Measurements from ENCODE around the gene CRYGA. TPM values are rescaled to one million over a fixed set of nuclear protein-coding genes. Genes with fewer than 3 reads are reported as not detected.

The CRYGA gene
- total RNA-seq (not detected), polyA plus RNA-seq (not detected), total RNA-seq (not detected)

GRCh38 chr2:208163489-208163888 is at the start of gene CRYGA:
TSS of gene CRYGA (minus strand) at chr2:208163589. CDS start at chr2:208163556, 33 bp downstream.
- no peaks in the 10 kb centered on the region for H3K4me1 ChIP-seq (ENCODE audit: control insufficient read depth in 2 of 2, insufficient read depth in 2 of 2, low read length in 2 of 2)
- H3K4me3 Mint-ChIP-seq, result no peak within 1 kb of the TSS
- no peak within 1 kb of the TSS for H3K27ac Mint-ChIP-seq
- POLR2A ChIA-PET, result no interaction called here
- H3K9me3 Mint-ChIP-seq, result peaks cover 0 to 1% (median 0%) of the 10 kb centered on the region in 11 donors
- CTCF ChIA-PET, result no interaction called here
- no peaks in the 10 kb centered on the region for H3K27me3 ChIP-seq (ENCODE audit: control insufficient read depth in 2 of 2, insufficient read depth in 2 of 2, low read length in 2 of 2)
- DNase-seq, result no peak
- H3K4me1 Mint-ChIP-seq, result no peaks in the 10 kb centered on the region
- H3K36me3 ChIP-seq (ENCODE audit: control insufficient read depth in 2 of 3, insufficient read depth in 3 of 3, low read length in 3 of 3), result no peaks in the 10 kb centered on the region
- ATAC-seq, result no peak
- peaks cover 0 to 11% (median 7%) of the 10 kb centered on the region in 5 donors for H3K27me3 Mint-ChIP-seq
- H3K36me3 Mint-ChIP-seq, result no peaks in the 10 kb centered on the region
- intact Hi-C loops (cut with micrococcal nuclease), result no loop called here
- H3K9me3 ChIP-seq (ENCODE audit: control insufficient read depth in 2 of 3, low read length in 3 of 3), result no peaks in the 10 kb centered on the region
- no peak within 1 kb of the TSS for H3K4me3 ChIP-seq (ENCODE audit: low read length)
- no peak within 1 kb of the TSS for H3K27ac ChIP-seq (ENCODE audit: low read depth, low read length)

GRCh38 chr2:208210688-208211451 is 47.5 kb upstream of the CRYGA start:
- H3K4me1 ChIP-seq (ENCODE audit: control insufficient read depth in 2 of 2, insufficient read depth in 2 of 2, low read length in 2 of 2), result no peaks in the 10 kb centered on the region
- ChIA-PET POLR2A (no interaction called here), CTCF (no interaction called here)
- no peak for ATAC-seq
- Mint-ChIP-seq H3K9me3 (peaks cover 0 to 1% (median 0%) of the 10 kb centered on the region in 11 donors), H3K4me3 (no peak overlapping the region), H3K27ac (no peak overlapping the region), H3K4me1 (peaks cover 0 to 2% (median 0%) of the 10 kb centered on the region in 7 donors), H3K36me3 (no peaks in the 10 kb centered on the region), H3K27me3 (no peaks in the 10 kb centered on the region)
- no peak for DNase-seq
- intact Hi-C loops (cut with micrococcal nuclease), result no loop called here
- no peaks in the 10 kb centered on the region for H3K36me3 ChIP-seq (ENCODE audit: control insufficient read depth in 2 of 3, insufficient read depth in 3 of 3, low read length in 3 of 3)
- H3K27ac ChIP-seq (ENCODE audit: low read depth, low read length), result no peak overlapping the region
- no peaks in the 10 kb centered on the region for H3K9me3 ChIP-seq (ENCODE audit: control insufficient read depth in 2 of 3, low read length in 3 of 3)
- H3K4me3 ChIP-seq (ENCODE audit: low read length), result no peak overlapping the region
- H3K27me3 ChIP-seq (ENCODE audit: control insufficient read depth in 2 of 2, insufficient read depth in 2 of 2, low read length in 2 of 2), result no peaks in the 10 kb centered on the region

GRCh38 chr2:208208335-208209085 is 45.1 kb upstream of the CRYGA start:
- Histone ChIP-seq H3K9me3 (ENCODE audit: control insufficient read depth in 2 of 3, low read length in 3 of 3) (no peaks in the 10 kb centered on the region), H3K4me3 (ENCODE audit: low read length) (no peak overlapping the region), H3K4me1 (ENCODE audit: control insufficient read depth in 2 of 2, insufficient read depth in 2 of 2, low read length in 2 of 2) (no peaks in the 10 kb centered on the region), H3K27ac (ENCODE audit: low read depth, low read length) (no peak overlapping the region), H3K36me3 (ENCODE audit: control insufficient read depth in 2 of 3, insufficient read depth in 3 of 3, low read length in 3 of 3) (no peaks in the 10 kb centered on the region), H3K27me3 (ENCODE audit: control insufficient read depth in 2 of 2, insufficient read depth in 2 of 2, low read length in 2 of 2) (no peaks in the 10 kb centered on the region)
- H3K36me3 Mint-ChIP-seq, result no peaks in the 10 kb centered on the region
- ChIA-PET POLR2A (no interaction called here), CTCF (no interaction called here)
- H3K4me1 Mint-ChIP-seq, result peaks cover 0 to 8% (median 7%) of the 10 kb centered on the region in 7 donors
- ATAC-seq (no peak), DNase-seq (no peak)
- no peaks in the 10 kb centered on the region for H3K27me3 Mint-ChIP-seq
- H3K4me3 Mint-ChIP-seq, result no peak overlapping the region
- no peak overlapping the region for H3K27ac Mint-ChIP-seq
- H3K9me3 Mint-ChIP-seq, result peaks cover 0 to 1% (median 0%) of the 10 kb centered on the region in 11 donors
- intact Hi-C loops (cut with micrococcal nuclease), result no loop called here

- POLR2A ChIA-PET, result no interaction called here
- H3K9me3 Mint-ChIP-seq, result peaks cover 0 to 1% (median 0%) of the 10 kb centered on the region in 11 donors
- H3K27me3 Mint-ChIP-seq, result no peaks in the 10 kb centered on the region
- intact Hi-C loops (cut with micrococcal nuclease), result no loop called here
- no peak overlapping the region for H3K27ac ChIP-seq (ENCODE audit: low read depth, low read length)
- H3K4me1 ChIP-seq (ENCODE audit: control insufficient read depth in 2 of 2, insufficient read depth in 2 of 2, low read length in 2 of 2), result no peaks in the 10 kb centered on the region
- H3K9me3 ChIP-seq (ENCODE audit: control insufficient read depth in 2 of 3, low read length in 3 of 3), result no peaks in the 10 kb centered on the region
- ATAC-seq (no peak), DNase-seq (no peak)
- CTCF ChIA-PET, result no interaction called here
- peaks cover 0 to 8% (median 7%) of the 10 kb centered on the region in 7 donors for H3K4me1 Mint-ChIP-seq
- H3K4me3 ChIP-seq (ENCODE audit: low read length), result no peak overlapping the region
- no peak overlapping the region for H3K4me3 Mint-ChIP-seq
- H3K27ac Mint-ChIP-seq, result no peak overlapping the region
- no peaks in the 10 kb centered on the region for H3K36me3 Mint-ChIP-seq
- no peaks in the 10 kb centered on the region for H3K27me3 ChIP-seq (ENCODE audit: control insufficient read depth in 2 of 2, insufficient read depth in 2 of 2, low read length in 2 of 2)
- H3K36me3 ChIP-seq (ENCODE audit: control insufficient read depth in 2 of 3, insufficient read depth in 3 of 3, low read length in 3 of 3), result no peaks in the 10 kb centered on the region
These were observed 44.4 kb upstream of the CRYGA start for GRCh38 chr2:208207769-208208168.

GRCh38 chr2:208204166-208204565 is 40.8 kb upstream of the CRYGA start:
- Histone ChIP-seq H3K27me3 (ENCODE audit: control insufficient read depth in 2 of 2, insufficient read depth in 2 of 2, low read length in 2 of 2) (no peaks in the 10 kb centered on the region), H3K36me3 (ENCODE audit: control insufficient read depth in 2 of 3, insufficient read depth in 3 of 3, low read length in 3 of 3) (no peaks in the 10 kb centered on the region), H3K9me3 (ENCODE audit: control insufficient read depth in 2 of 3, low read length in 3 of 3) (no peaks in the 10 kb centered on the region), H3K4me1 (ENCODE audit: control insufficient read depth in 2 of 2, insufficient read depth in 2 of 2, low read length in 2 of 2) (no peaks in the 10 kb centered on the region), H3K4me3 (ENCODE audit: low read length) (no peak overlapping the region), H3K27ac (ENCODE audit: low read depth, low read length) (no peak overlapping the region)
- H3K9me3 Mint-ChIP-seq, result peaks cover 0 to 1% (median 0%) of the 10 kb centered on the region in 11 donors
- POLR2A ChIA-PET, result no interaction called here
- no peak for ATAC-seq
- peak in 1 of 9 donors; percentile 2 for DNase-seq
- no peaks in the 10 kb centered on the region for H3K36me3 Mint-ChIP-seq
- H3K27ac Mint-ChIP-seq, result no peak overlapping the region
- peak overlapping the region in 1 of 10 donors; percentile 7 for H3K4me3 Mint-ChIP-seq
- CTCF ChIA-PET, result no interaction called here
- H3K27me3 Mint-ChIP-seq, result no peaks in the 10 kb centered on the region
- H3K4me1 Mint-ChIP-seq, result peaks cover 0 to 8% (median 7%) of the 10 kb centered on the region in 7 donors
- intact Hi-C loops (cut with micrococcal nuclease), result no loop called here

- no peaks in the 10 kb centered on the region for H3K9me3 Mint-ChIP-seq
- ATAC-seq (no peak), DNase-seq (no peak)
- ChIA-PET POLR2A (no interaction called here), CTCF (no interaction called here)
- H3K27me3 Mint-ChIP-seq, result peaks cover 0 to 5% (median 4%) of the 10 kb centered on the region in 5 donors
- H3K27me3 ChIP-seq (ENCODE audit: control insufficient read depth in 2 of 2, insufficient read depth in 2 of 2, low read length in 2 of 2), result no peaks in the 10 kb centered on the region
- H3K4me3 Mint-ChIP-seq, result no peak overlapping the region
- H3K27ac Mint-ChIP-seq, result no peak overlapping the region
- H3K4me3 ChIP-seq (ENCODE audit: low read length), result no peak overlapping the region
- intact Hi-C loops (cut with micrococcal nuclease), result no loop called here
- H3K9me3 ChIP-seq (ENCODE audit: control insufficient read depth in 2 of 3, low read length in 3 of 3), result no peaks in the 10 kb centered on the region
- H3K36me3 ChIP-seq (ENCODE audit: control insufficient read depth in 2 of 3, insufficient read depth in 3 of 3, low read length in 3 of 3), result no peaks in the 10 kb centered on the region
- no peaks in the 10 kb centered on the region for H3K4me1 ChIP-seq (ENCODE audit: control insufficient read depth in 2 of 2, insufficient read depth in 2 of 2, low read length in 2 of 2)
- H3K36me3 Mint-ChIP-seq, result no peaks in the 10 kb centered on the region
- no peak overlapping the region for H3K27ac ChIP-seq (ENCODE audit: low read depth, low read length)
- peaks cover 0 to 1% (median 0%) of the 10 kb centered on the region in 7 donors for H3K4me1 Mint-ChIP-seq
These were observed 32.1 kb upstream of the CRYGA start for GRCh38 chr2:208195531-208195930.
